NOMO-1 (cell line): ENCODE measurements around the gene PDGFD.
"Not testable (repeated sequence)": the region's sequence is repeated elsewhere in the genome, so short reads cannot be mapped to it uniquely, and the experiment has no call there.

Experiments
- DNase-seq, 2 experiments: peaks; one replicate each; lab custom pipeline; 2025; ENCODE audit not compliant: unreplicated experiment in 2 of 2; lab: John Stamatoyannopoulos, UW

Gene PDGFD

DNA sequence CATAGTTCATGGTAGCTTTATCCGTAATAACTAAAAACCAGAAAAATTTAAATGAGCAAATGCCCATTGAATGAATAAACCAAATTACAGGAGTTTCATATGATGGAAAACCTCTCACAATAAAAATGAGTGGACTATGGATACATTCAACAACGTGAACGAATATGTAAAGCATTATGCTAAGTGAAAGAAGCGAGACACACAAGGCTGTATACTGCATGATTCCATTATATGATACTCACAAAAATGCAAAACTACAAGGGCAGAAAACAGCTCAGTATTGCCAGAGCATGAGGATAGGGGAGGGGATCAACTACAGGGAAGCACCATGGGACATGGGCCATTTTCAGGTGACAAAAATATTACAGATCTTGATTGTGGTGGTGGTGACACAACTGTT lies 105.3 kb downstream of the PDGFD start:
- no peak for DNase-seq

DNA sequence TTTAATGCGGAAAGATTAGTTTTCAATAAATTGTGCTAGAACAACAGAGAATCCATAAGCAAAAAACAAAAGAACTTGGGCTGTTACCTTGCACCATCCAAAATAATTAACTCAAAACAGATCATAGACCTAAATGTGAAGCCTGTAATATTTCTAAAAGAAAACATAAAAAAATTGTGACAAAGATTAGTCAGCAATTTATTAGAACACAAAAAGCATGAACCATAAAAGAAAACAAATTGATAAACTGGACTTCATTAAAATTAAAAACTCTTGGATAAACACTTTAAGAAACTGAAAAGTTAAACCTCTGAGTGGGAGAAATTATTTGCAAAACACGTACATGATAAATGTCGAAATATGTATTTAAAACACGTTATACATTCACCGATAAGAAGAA lies 106.0 kb downstream of the PDGFD start:
- no peak for DNase-seq

GRCh38 chr11:104055596-104055995 lies 108.4 kb downstream of the PDGFD start:
- DNase-seq = no peak

- no peak for DNase-seq
Measured at GRCh38 chr11:104054911-104055529, 108.9 kb downstream of the PDGFD start.

DNA sequence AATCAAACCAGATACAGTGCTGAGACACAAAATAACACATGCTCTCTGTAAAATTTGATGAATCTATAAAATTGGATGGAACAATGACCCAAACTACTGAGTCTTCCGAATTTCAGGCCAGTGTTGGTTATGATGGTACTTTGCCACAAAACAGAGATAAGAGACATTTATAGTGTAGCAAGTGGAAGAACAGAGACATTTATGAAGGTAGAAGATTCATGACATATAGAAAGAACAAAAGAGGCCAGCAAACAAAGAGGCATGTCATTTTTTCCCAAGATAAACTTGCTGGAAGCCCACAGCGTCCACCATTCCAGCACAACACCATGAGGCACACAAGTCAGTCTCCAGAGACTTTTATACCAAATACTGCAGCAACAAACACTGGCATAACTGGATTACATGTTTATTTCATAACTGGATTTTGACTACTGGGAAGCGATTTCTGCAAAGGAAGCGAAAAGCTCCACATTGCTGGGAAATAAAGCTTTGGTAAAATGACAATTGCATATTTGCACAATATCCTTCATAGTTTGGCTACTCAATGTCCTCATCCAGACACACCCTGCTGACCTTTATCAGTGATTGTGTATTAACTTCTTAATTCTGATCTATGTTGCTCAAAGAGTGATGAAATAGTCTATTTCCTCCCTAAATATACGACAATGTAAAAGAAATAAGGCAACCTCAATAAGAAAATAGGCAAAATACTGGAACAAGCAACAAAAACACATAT lies 110.0 kb downstream of the PDGFD start:
- DNase-seq = no peak

- DNase-seq = no peak
Measured at GRCh38 chr11:104051778-104052177, 112.2 kb downstream of the PDGFD start.

DNA sequence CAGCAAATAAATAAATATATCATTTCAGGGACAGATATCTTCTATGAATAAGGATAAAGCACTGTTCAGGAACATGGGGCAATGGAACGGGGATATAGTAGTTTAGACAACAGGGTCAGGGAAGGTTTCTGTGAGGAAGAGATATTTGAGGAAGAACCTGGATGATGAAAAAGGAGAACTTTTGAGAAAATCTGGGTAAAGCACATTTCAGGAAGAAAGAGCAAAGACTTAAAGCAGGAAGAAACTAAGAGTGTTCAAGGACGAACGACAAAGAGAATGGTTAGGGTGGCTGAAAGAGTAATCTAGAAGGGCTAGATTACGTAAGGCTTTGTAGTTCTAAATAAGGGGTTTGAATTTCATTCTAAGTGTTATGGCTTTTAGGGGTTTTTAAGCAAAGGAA lies 114.8 kb downstream of the PDGFD start:
- DNase-seq = peak in 1 of 2 experiments; percentile 32

GRCh38 chr11:104046858-104047257 lies 117.1 kb downstream of the PDGFD start:
- DNase-seq = not testable (repeated sequence)

- no peak for DNase-seq
Measured at GRCh38 chr11:104046331-104046730, 117.6 kb downstream of the PDGFD start.

DNA sequence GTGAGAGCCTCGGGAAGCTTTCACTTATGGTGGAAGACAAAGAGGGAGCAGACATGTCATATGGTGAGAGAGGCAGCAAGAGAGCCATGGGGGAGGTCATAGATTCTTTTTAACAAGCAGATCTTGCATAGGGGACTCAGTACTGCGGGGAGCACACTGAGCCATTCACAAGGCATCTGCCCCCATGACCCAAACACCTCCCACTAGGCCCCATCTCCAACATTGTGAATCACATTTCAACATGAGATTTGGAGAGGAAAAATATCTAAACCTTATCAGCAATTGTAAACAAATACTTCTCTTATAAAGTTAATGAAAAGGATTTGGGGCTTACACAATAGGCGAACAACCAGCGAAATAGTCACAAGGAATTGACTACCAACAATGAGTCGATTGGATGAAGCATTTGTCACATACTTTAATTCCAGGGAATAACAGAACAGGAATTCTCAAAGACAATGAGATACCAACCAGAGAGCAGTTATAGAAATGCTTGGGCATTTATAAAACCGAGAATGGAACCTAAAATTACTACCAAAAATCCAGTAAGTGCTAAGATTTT lies 120.2 kb downstream of the PDGFD start:
- no peak for DNase-seq

DNA sequence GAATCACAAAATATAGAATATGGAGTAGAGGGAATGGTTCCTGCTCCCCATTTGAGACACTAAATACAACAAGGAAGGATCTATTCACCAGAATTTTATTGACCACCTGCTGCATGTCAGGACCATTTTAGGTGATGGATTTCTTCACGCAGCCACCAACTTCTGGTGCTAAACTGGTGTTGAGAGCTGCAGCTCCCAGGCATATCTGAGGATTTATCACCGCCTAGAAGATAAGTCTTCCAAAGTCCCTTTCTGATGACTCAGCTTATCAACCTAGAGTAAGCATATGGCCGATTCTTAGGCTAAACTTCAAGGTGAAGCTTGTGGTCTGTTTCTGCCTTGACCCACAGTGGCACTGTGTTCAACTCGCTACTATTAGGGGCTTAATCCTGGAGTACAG lies 120.8 kb downstream of the PDGFD start:
- no peak for DNase-seq

DNA sequence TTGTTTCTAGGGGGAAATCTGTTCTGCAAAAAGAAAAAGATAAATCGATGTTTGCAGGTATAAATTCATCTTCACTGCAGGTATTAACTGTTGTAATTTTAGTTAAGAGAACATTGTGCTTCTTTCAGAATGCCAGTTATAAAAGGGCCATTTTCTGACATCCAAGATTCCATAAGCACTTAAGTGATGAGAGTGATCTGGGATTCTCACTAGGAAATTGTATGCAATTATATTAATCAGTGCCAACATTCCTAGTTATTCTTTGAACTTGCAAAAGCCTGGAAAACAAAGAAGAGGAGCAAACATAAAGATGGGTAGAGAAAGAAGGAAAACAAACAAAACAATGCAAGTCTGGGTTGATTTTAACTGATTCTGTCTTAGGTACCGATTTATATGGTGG lies 122.2 kb downstream of the PDGFD start:
- DNase-seq = no peak

- DNase-seq = no peak
Measured at GRCh38 chr11:104036995-104037394, 127.0 kb downstream of the PDGFD start.

GRCh38 chr11:104036588-104036987 lies 127.4 kb downstream of the PDGFD start, which contains the start of gene DDI1:
TSS of gene DDI1 (plus strand) at chr11:104036640. CDS start at chr11:104036823, 183 bp downstream.
- no peak for DNase-seq

GRCh38 chr11:104033561-104033960 lies 130.4 kb downstream of the PDGFD start:
- DNase-seq = no peak

DNA sequence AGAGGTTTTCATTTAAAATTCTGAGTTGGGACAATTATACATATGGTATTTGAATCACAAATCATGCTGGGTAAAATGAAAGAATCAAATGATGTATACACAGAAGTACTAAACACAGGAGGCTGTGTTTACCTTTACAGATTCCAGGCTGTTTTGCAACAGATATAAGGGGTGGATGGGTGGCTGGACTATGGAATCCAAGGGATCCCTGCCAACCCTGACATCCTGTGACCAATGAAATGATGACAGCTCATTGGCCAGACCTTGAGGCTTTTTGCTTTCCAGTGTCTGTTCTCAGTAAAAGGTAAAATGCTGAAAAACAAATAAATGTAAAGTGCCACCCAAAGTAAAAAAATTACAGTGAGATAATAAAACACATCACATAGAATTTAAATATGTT lies 130.8 kb downstream of the PDGFD start:
- DNase-seq = no peak

GRCh38 chr11:104028476-104029263 lies 135.3 kb downstream of the PDGFD start:
- DNase-seq = no peak

DNA sequence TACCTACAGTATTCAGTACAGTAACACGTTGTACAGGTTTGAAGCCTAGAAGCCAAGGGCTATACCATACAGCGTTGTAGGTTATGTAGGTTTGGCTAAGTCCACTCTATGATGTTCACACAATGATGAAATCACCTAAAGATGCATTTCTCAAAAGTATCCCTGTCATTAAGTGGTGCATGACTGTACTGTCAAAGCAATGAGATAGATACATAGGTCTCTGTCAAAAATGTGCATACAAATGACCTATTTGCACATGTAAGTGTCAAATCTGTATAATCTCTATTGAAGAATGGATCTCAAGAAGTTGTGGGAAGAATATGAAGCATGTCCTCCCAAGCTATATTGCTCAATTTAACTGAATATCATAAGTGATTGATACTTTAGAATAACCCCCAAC lies 139.4 kb downstream of the PDGFD start:
- no peak for DNase-seq

DNA sequence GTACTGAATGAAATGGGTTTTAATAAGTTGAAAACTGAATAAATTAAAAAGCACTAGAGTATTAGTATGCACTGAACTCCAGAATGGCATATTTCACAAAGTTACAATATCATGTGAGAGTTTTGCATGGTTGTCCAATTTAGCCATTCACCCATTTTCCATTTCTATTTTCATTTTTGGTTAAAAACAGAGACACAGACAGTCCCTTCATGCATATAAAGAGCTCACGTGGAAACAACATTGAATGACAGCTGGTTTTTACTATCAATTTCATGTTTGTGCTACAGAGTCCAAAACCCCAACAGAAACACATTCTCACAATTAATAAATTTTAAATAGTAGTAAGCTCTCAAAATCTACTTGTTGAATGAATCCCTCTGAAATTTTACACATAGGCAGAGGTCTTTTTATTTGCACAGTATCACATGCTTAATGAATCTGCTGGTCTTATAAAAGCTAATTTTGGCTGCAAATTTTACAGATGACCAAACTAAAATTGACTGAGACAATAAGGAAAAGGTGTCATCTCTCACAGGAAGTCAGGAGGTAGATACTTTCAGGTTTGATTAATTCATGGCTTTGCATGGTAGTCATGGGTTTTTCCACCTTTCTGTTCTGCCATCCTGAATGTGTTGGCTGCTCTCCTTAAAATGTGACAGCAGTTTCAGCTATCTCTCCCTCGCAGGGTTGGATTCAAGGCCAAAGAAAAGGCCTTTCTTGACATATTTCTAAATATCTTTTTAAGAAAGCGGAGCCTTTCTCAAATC lies 148.1 kb downstream of the PDGFD start:
- DNase-seq = no peak

DNA sequence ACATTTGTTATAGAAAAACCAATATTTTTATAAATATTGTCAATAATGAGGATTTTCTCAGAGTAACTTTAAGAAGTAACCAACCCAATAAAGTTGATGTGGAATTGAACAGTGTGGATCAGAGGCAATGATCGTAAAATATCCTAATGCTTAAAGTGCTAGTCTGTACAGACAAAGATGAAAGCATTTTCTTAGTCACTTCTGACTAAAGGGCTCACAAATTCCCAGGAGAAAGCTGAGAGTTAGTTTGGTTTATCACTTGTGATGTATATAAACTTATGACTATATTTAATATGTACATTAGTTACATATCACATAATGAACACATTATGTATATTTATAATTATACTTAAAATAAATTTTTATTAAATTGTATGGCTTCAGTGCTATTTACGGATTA lies 152.9 kb downstream of the PDGFD start:
- DNase-seq = no peak

GRCh38 chr11:104009744-104010143 lies 154.2 kb downstream of the PDGFD start:
- no peak for DNase-seq
